GM18499 (cell line): Measurements from ENCODE around the gene PDIA4.

Experiments
- ATAC-seq: cut with Tn5 transposase; IDR thresholded peaks from one replicate; pipeline ENCODE4 v1.9.1; 2021; ENCODE audit warnings: moderate number of reproducible peaks; ENCODE audit not compliant: insufficient read depth, unreplicated experiment

Gene PDIA4

DNA sequence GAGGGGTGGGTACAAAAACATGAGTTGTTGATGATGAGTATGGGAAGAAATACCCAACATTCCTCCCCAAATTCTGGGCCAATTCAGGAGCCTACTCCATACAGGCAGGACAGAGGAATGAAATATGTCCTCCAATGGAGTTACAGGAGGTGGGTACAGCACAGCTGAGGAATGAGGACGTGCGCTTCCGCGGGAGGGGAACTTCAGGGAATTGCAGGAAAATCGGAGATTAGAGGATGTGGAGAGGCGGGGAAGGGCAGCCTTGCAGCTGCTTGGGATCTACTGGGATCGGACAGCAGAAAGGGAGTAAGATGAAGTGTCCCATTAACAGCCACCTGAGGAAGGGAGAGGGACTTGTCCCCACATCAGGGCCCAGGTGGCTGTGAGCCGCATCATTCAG, 50.2 kb downstream of the PDIA4 start:
- no peak for ATAC-seq

- ATAC-seq: no peak
These were observed 52.4 kb downstream of the PDIA4 start for GRCh38 chr7:148975896-148976295.

- no peak for ATAC-seq
These were observed 55.0 kb downstream of the PDIA4 start for GRCh38 chr7:148973256-148973655.

- ATAC-seq: no peak
These were observed 55.9 kb downstream of the PDIA4 start for GRCh38 chr7:148972375-148972774.

- ATAC-seq: no peak
These were observed 60.7 kb downstream of the PDIA4 start for GRCh38 chr7:148967602-148968001.

- ATAC-seq: no peak
These were observed 61.3 kb downstream of the PDIA4 start for GRCh38 chr7:148967032-148967372.

DNA sequence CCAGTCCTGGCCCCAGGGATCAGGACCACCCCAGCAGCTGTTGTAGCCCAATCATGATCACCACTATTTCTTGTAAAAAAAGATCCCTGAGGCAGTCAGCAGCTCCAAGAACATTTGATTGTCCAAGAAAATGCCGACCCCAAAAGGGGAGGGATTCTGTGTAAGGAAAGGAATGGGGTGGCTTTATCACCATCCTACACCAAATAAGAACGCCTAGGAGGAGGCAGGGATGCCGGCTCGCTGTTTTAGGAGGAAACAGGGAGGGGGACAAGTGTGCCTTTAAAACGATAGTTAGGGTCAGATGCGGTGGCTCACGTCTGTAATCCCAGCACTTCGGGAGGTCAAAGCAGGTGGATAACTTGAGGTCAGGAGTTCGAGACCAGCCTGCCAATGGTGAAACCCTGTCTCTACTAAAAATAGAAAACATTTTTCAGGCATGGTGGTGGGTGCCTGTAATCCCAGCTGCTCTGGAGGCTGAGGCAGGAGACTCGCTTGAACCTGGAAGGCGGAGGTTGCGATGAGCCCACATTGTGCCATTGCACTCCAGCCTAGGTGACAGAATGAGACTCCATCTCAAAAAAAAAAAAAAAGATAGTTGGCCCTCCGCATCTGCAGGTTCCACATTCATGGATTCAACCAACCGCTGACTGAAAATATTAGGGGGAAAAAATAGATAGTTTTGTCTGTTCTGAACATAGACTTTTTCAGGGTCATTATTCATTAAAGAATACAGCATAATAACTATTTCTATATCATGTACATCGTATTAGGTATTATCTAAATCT, 63.6 kb downstream of the PDIA4 start:
- no peak for ATAC-seq

GRCh38 chr7:148963583-148964482, 64.5 kb downstream of the PDIA4 start:
- ATAC-seq: no peak

DNA sequence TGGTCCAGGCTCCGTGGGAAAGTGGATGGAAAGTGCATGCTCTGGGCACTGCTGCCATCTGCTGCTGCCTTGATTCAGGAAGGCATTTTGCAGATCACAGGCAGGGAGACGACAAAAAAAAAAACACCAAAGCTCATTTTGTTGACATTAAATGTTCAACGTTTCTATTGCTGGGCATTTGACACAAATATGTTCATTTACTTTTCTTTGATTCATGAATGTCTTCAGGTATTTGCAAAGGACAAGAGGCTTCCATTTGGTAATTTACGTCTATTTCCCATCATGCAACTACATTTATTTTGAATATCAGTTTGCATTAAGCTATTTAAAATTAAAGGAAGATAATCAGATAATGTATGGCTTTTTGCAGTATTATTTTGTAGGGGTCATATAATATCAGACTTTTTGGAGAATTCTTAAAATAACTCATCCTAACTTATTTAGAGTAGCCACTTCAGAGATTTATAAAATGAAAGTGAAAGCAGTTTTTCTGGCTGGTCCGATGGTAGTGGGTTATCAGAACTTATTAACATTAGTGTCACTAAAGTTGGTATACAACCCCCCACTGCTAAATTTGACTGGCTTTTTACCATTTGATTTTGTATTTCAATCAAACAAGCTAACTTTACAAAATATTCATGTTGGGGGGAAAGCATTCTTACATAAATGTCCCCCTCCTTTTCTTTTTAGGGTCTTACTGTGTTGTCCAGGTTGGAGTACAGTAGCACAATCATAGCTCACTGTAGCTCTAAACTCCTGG, 65.3 kb downstream of the PDIA4 start:
- peak; percentile 37 for ATAC-seq

GRCh38 chr7:148962440-148962822, 65.9 kb downstream of the PDIA4 start:
- ATAC-seq: peak; percentile 7

DNA sequence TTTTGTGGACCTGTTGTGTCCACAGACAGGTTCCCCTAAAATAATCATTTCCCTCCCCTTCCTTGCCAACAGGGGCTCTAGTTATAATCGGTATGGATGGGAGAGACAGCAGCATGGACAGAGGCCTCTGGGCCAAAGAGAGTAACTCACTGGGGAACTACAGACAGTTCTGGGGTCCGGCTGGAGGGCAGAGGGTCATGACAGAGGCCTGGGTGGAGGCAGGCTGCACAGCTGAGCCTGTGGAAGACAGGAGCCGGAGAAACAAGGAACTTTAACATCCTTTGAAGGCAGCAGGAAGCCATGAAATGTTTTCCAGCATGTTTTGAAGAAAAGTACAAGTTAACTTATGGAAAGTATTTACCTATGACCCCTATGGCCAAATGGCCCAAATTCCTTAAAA, 68.6 kb downstream of the PDIA4 start:
- no peak for ATAC-seq

DNA sequence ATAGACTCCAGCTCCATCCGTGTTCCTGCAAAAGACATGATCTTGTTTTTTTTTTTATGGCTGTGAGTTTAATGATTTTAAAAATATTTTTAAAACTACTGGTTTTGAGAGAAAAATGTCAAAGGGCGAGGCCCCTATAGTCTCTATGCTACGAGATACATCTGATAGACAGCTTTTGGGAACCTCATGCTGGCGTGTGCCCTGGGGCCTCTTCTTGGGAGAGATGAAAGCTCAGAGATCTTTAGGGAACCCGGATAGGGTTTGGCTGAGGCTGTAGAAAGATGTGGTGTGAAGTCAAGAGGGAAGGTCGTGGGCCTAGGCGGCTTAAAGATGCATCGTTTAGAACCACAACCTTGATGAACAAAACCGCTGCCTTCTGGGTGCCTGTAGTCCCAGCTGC, 70.2 kb downstream of the PDIA4 start:
- ATAC-seq: no peak

GRCh38 chr7:148954766-148955165, 73.5 kb downstream of the PDIA4 start:
- no peak for ATAC-seq

DNA sequence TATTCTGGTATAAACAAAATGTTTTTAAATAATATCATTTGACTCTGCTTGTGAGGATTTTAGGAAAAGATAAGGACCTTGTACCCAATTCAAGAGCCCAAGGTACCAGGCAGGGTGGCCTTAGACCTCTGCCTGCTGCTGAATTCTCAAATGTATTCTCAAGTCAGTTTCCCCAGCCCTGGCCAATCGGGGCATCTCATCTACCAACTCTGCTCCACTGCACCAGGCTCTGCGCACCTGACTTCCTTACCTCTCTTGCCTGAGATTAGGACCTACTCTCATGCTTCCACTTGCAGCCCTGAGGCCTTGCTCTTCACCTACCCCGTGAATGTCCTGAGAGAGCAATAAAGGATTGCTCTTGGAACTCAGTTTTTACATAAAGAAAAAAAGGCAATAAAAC, 74.6 kb downstream of the PDIA4 start:
- no peak for ATAC-seq
